NB4 (cell line): ENCODE results near the gene CENATAC.

Source experiments
- CTCF ChIP-seq: IDR thresholded peaks from one replicate; pipeline ENCODE4 v1.5.1; 2012; ENCODE audit warnings: low read depth, low read length
- POLR2A ChIP-seq: IDR thresholded peaks from 2 replicates; pipeline ENCODE4 v1.6.1; 2011; ENCODE audit warnings: mild to moderate bottlenecking; ENCODE audit not compliant: insufficient read length; ENCODE audit errors: extremely low read depth

GRCh38 chr11:118997627-118998387 is at the start of gene CENATAC:
- TF ChIP-seq CTCF (peak; percentile 3), POLR2A (peak; percentile 99)
